Ovary (tissue), 9 donors: ENCODE data around the gene ATAD3B. TPM values are rescaled to one million over a fixed set of nuclear protein-coding genes. Genes with fewer than 3 reads are reported as not detected.

Experiments
- DNase-seq, 5 donors: peaks; one replicate each; pipeline ENCODE4 v3.0.0-alpha.2; 2019 to 2020
- H3K27ac ChIP-seq, 2 donors: fragments of 200-600 bp; one replicate each; pipeline versions ENCODE4 v1.5.1 to v1.8.0; 2019 to 2022
- H3K27me3 ChIP-seq: fragments of 200-600 bp; one replicate; pipeline ENCODE4 v1.8.0; 2022
- H3K36me3 ChIP-seq: fragments of 200-600 bp; sonication (generic); one replicate; pipeline ENCODE4 v1.5.1; 2019
- H3K4me1 ChIP-seq: one replicate; pipeline ENCODE4 v1.8.1; 2013; ENCODE audit warnings: mild to moderate bottlenecking, moderate library complexity; ENCODE audit not compliant: insufficient read depth
- H3K4me3 ChIP-seq: fragments of 200-600 bp; sonication (generic); one replicate; pipeline ENCODE4 v1.5.1; 2017
- H3K9me3 ChIP-seq, 2 donors: fragments of 200-600 bp in 1 of 2; sonication (generic) in 1 of 2; one replicate each; pipeline versions ENCODE4 v1.5.1 to v1.8.1; 2013 to 2019; ENCODE audit warnings: mild to moderate bottlenecking in 1 of 2, moderate library complexity in 1 of 2
- CTCF ChIP-seq, 3 donors: fragments of 450-650 bp in 2 of 3; fragments of 200-600 bp in 1 of 3; IDR thresholded peaks; one replicate each; pipeline versions ENCODE4 v1.5.1 to v1.8.0; 2016 to 2022; ENCODE audit warnings: antibody characterized with exemption in 3 of 3, mild to moderate bottlenecking in 1 of 3
- EP300 ChIP-seq: sonication (generic); formaldehyde crosslinking; IDR thresholded peaks from one replicate; pipeline ENCODE4 v1.6.1; 2017; ENCODE audit warnings: antibody characterized with exemption
- POLR2A ChIP-seq: fragments of 450-650 bp; IDR thresholded peaks from one replicate; pipeline ENCODE4 v1.6.1; 2017; ENCODE audit warnings: antibody characterized with exemption, mild to moderate bottlenecking, moderate library complexity
- WGBS, 3 donors: extraction: QIAGEN DNeasy Blood & Tissue Kit in 1 of 3; methylation state at CpG; one replicate each; pipeline versions ENCODE4 v1.1.5 to v1.1.7; 2013 to 2017; 5-methylcytosine and 5-hydroxymethylcytosine counted together
- intact Hi-C, 4 donors: fragments of 100-400 bp; cut with DNase I; formaldehyde crosslinking; loops; one replicate each; pipeline versions ENCODE4 v1.11.0 to v1.15.1; 2022 to 2023
- polyA plus RNA-seq, 2 donors: library from polyadenylated mRNA; stranded (reverse); fragments of 200-250 nt in 1 of 2; fragments of 350-450 nt in 1 of 2; fragmentation: Illumina TruSeq in 1 of 2; extraction: RNeasy Lipid Tissue Mini Kit (QIAGEN cat#74804) in 1 of 2; gene quantifications; one replicate each; pipeline ENCODE4 v1.2.3, GENCODE V29; 2013 to 2014
- total RNA-seq, 7 donors: library from RNA; depleted of rRNA in 2 of 7; stranded (reverse); fragments of >200 nt in 2 of 7; fragmentation: NEBNext Ultra II Directional in 3 of 7; extraction: Animal tissue kit (Norgen Biotek cat#: 25700) in 3 of 7; gene quantifications; one replicate each; pipeline versions ENCODE4 v1.1.0 to v1.2.4, GENCODE V29; 2016 to 2023
- donor health status: DM: no; HTN: no; CAD: no; lungs with moderate emphysema.
- donor health status: DM: no; HTN: no; CAD: no.
- donor health status: Bipolar disorder and iron deficiency.
- donor health status: DM: yes; HTN: yes; CAD: no.
- donor health status: DM: no; HTN: no; CAD: no.
- donor health status: DM: yes; HTN: yes; CAD: no.

The ATAD3B gene
- total and polyA plus RNA-seq, 9 donors, result 1.0 to 26.5 (median 19.1) TPM

GRCh38 chr1:1430114-1430982 is 41.2 kb upstream of the ATAD3B start:
- peak overlapping the region; percentile 59 to 96 for H3K27ac ChIP-seq

GRCh38 chr1:1430992-1431844 is 40.3 kb upstream of the ATAD3B start:
- TF ChIP-seq EP300, result no peak
- no peak for TF ChIP-seq POLR2A
- no peak for TF ChIP-seq CTCF (IDR thresholded peaks at IDR 0.05)
- Histone ChIP-seq H3K27ac (peak overlapping the region; percentile 59 to 96), H3K9me3 (no peaks in the 10 kb centered on the region), H3K4me3 (peak overlapping the region; percentile 6), H3K27me3 (no peaks in the 10 kb centered on the region), H3K4me1 (peaks cover 49% of the 10 kb centered on the region), H3K36me3 (no peaks in the 10 kb centered on the region)
- peak in 3 of 5 donors; percentile 25 to 58 (median 56) for DNase-seq
- WGBS, 3 donors, result 51 to 60% (median 54%) methylated on average over 16 to 18 of the region's 18 CpGs
- intact Hi-C loops, result no loop called here

More at GRCh38 chr1:1430114-1430982, 41.2 kb upstream of the ATAD3B start:
- Histone ChIP-seq H3K27me3 (no peaks in the 10 kb centered on the region), H3K36me3 (no peaks in the 10 kb centered on the region), H3K4me1 (peaks cover 46% of the 10 kb centered on the region), H3K9me3 (no peaks in the 10 kb centered on the region), H3K4me3 (peak overlapping the region; percentile 6)
- peak; percentile 92 to 97 (median 96) for DNase-seq
- TF ChIP-seq POLR2A (no peak), EP300 (no peak), CTCF (IDR thresholded peaks at IDR 0.05) (peak; percentile 27 to 65 (median 61))
- WGBS, 3 donors, result 2 to 4% (median 3%) methylated on average over 16 to 35 of the region's 35 CpGs
- intact Hi-C loops, result no loop called here

- peaks cover 52% of the 10 kb centered on the region for H3K4me1 ChIP-seq
- no peak overlapping the region for H3K4me3 ChIP-seq
- H3K9me3 ChIP-seq, result no peaks in the 10 kb centered on the region
- DNase-seq, result peak in 4 of 5 donors; percentile 50 to 67 (median 64)
- H3K27me3 ChIP-seq, result no peaks in the 10 kb centered on the region
- WGBS, 3 donors, result 51 to 74% (median 55%) methylated on average over 5 of the region's 5 CpGs
- H3K27ac ChIP-seq, result peak overlapping the region; percentile 59 to 96
- TF ChIP-seq POLR2A (no peak), EP300 (no peak), CTCF (IDR thresholded peaks at IDR 0.05) (no peak)
- no peaks in the 10 kb centered on the region for H3K36me3 ChIP-seq
- intact Hi-C loops, result no loop called here
These were observed 39.7 kb upstream of the ATAD3B start for GRCh38 chr1:1431845-1432273.

- intact Hi-C loops, result no loop called here
- Histone ChIP-seq H3K4me3 (no peak overlapping the region), H3K9me3 (no peaks in the 10 kb centered on the region), H3K27ac (peak overlapping the region; percentile 59 to 96), H3K4me1 (peaks cover 52% of the 10 kb centered on the region), H3K27me3 (no peaks in the 10 kb centered on the region), H3K36me3 (no peaks in the 10 kb centered on the region)
- peak in 4 of 5 donors; percentile 19 to 61 (median 54) for DNase-seq
- no peak for TF ChIP-seq CTCF (IDR thresholded peaks at IDR 0.05)
- no peak for TF ChIP-seq POLR2A
- no peak for TF ChIP-seq EP300
- 68 to 73% (median 72%) methylated on average over 28 of the region's 28 CpGs for WGBS, 3 donors
These were observed 39.2 kb upstream of the ATAD3B start for GRCh38 chr1:1432274-1432950.
